ENCODE measurements around the gene TSNAX.
"Not testable (repeated sequence)": the region's sequence is repeated elsewhere in the genome, so short reads cannot be mapped to it uniquely, and the experiment has no call there.

TSNAX gene

GRCh38 chr1:231500666-231501065 lies 27.8 kb upstream of the TSNAX start:
- H3K4me3 Mint-ChIP-seq = no peak overlapping the region
- H3K27me3 Mint-ChIP-seq = peaks cover 28% of the 10 kb centered on the region
- DNase-seq (ENCODE audit: low spot score in 2 of 2) (no peak), ATAC-seq (replicated peaks; ENCODE audit: extremely low read depth, poor library complexity, severe bottlenecking) (no peak)
- no peaks in the 10 kb centered on the region for H3K36me3 Mint-ChIP-seq (ENCODE audit: insufficient read depth)
- no peak overlapping the region for H3K27ac Mint-ChIP-seq (ENCODE audit: low read depth)
- H3K4me1 Mint-ChIP-seq = no peaks in the 10 kb centered on the region
- H3K9me3 Mint-ChIP-seq = peaks cover 10% of the 10 kb centered on the region

GRCh38 chr1:231503168-231503567 lies 25.3 kb upstream of the TSNAX start:
- not testable (repeated sequence) for H3K9me3 Mint-ChIP-seq; ATAC-seq (replicated peaks; ENCODE audit: extremely low read depth, poor library complexity, severe bottlenecking); H3K4me3 Mint-ChIP-seq; DNase-seq (ENCODE audit: low spot score in 2 of 2); H3K4me1 Mint-ChIP-seq; H3K27ac Mint-ChIP-seq (ENCODE audit: low read depth); H3K36me3 Mint-ChIP-seq (ENCODE audit: insufficient read depth)
- H3K27me3 Mint-ChIP-seq = peaks cover 37% of the 10 kb centered on the region

GRCh38 chr1:231507476-231508355 lies 20.8 kb upstream of the TSNAX start:
- peaks cover 49% of the 10 kb centered on the region for H3K27me3 Mint-ChIP-seq
- no peak overlapping the region for H3K4me3 Mint-ChIP-seq
- no peaks in the 10 kb centered on the region for H3K9me3 Mint-ChIP-seq
- no peak for ATAC-seq (replicated peaks; ENCODE audit: extremely low read depth, poor library complexity, severe bottlenecking)
- peaks cover 3% of the 10 kb centered on the region for H3K36me3 Mint-ChIP-seq (ENCODE audit: insufficient read depth)
- no peaks in the 10 kb centered on the region for H3K4me1 Mint-ChIP-seq
- no peak for DNase-seq (ENCODE audit: low spot score in 2 of 2)
- no peak overlapping the region for H3K27ac Mint-ChIP-seq (ENCODE audit: low read depth)

GRCh38 chr1:231508497-231508896 lies 20.0 kb upstream of the TSNAX start:
- H3K27ac Mint-ChIP-seq (ENCODE audit: low read depth) = no peak overlapping the region
- no peak for ATAC-seq (replicated peaks; ENCODE audit: extremely low read depth, poor library complexity, severe bottlenecking)
- H3K27me3 Mint-ChIP-seq = peaks cover 43% of the 10 kb centered on the region
- no peaks in the 10 kb centered on the region for H3K9me3 Mint-ChIP-seq
- no peak overlapping the region for H3K4me3 Mint-ChIP-seq
- no peak for DNase-seq (ENCODE audit: low spot score in 2 of 2)
- no peaks in the 10 kb centered on the region for H3K4me1 Mint-ChIP-seq
- peaks cover 3% of the 10 kb centered on the region for H3K36me3 Mint-ChIP-seq (ENCODE audit: insufficient read depth)

- no peaks in the 10 kb centered on the region for H3K9me3 Mint-ChIP-seq
- no peak overlapping the region for H3K27ac Mint-ChIP-seq (ENCODE audit: low read depth)
- DNase-seq (ENCODE audit: low spot score in 2 of 2) (no peak), ATAC-seq (replicated peaks; ENCODE audit: extremely low read depth, poor library complexity, severe bottlenecking) (no peak)
- H3K36me3 Mint-ChIP-seq (ENCODE audit: insufficient read depth) = peaks cover 3% of the 10 kb centered on the region
- H3K4me3 Mint-ChIP-seq = no peak overlapping the region
- H3K4me1 Mint-ChIP-seq = no peaks in the 10 kb centered on the region
- H3K27me3 Mint-ChIP-seq = peaks cover 38% of the 10 kb centered on the region
Measured at GRCh38 chr1:231508941-231509340, 19.5 kb upstream of the TSNAX start.

DNA sequence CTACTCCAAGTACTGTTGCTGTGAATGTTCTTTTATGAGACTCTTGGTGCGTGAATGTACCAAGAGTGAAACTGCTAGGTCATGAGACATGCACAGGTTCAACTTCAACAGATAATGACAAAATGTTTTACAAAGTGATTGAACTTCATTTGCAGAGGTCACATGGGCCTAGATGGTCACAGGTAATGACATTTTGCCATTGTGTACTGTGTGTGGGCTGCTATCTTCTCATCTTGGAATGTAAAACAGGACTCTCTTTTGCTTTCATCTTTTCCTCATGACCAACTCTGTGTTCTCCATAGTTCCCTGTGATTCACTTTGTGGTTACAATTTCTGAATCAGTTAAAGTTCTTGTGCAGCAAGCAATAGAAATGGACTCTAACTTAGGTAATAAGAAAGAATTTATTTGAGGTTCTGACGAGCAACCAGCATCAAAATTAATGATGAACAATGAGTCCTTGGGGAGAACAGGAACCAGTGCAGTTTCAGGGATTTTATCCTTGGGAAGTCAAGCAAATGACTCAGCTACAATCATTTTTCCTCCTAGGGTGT lies 16.2 kb upstream of the TSNAX start:
- Mint-ChIP-seq H3K9me3 (no peaks in the 10 kb centered on the region), H3K4me3 (no peak overlapping the region), H3K27ac (ENCODE audit: low read depth) (no peak overlapping the region), H3K27me3 (peaks cover 29% of the 10 kb centered on the region), H3K4me1 (no peaks in the 10 kb centered on the region), H3K36me3 (ENCODE audit: insufficient read depth) (peaks cover 3% of the 10 kb centered on the region)
- DNase-seq (ENCODE audit: low spot score in 2 of 2) (no peak), ATAC-seq (replicated peaks; ENCODE audit: extremely low read depth, poor library complexity, severe bottlenecking) (no peak)

GRCh38 chr1:231515748-231516147 lies 12.7 kb upstream of the TSNAX start:
- Mint-ChIP-seq H3K9me3 (no peaks in the 10 kb centered on the region), H3K27ac (ENCODE audit: low read depth) (no peak overlapping the region), H3K4me3 (no peak overlapping the region), H3K27me3 (peaks cover 33% of the 10 kb centered on the region), H3K36me3 (ENCODE audit: insufficient read depth) (no peaks in the 10 kb centered on the region), H3K4me1 (no peaks in the 10 kb centered on the region)
- ATAC-seq (replicated peaks; ENCODE audit: extremely low read depth, poor library complexity, severe bottlenecking) (no peak), DNase-seq (ENCODE audit: low spot score in 2 of 2) (no peak)

GRCh38 chr1:231517076-231517475 lies 11.4 kb upstream of the TSNAX start:
- H3K4me3 Mint-ChIP-seq = no peak overlapping the region
- H3K36me3 Mint-ChIP-seq (ENCODE audit: insufficient read depth) = peaks cover under 1% of the 10 kb centered on the region
- DNase-seq (ENCODE audit: low spot score in 2 of 2) (no peak), ATAC-seq (replicated peaks; ENCODE audit: extremely low read depth, poor library complexity, severe bottlenecking) (no peak)
- no peaks in the 10 kb centered on the region for H3K9me3 Mint-ChIP-seq
- H3K4me1 Mint-ChIP-seq = no peaks in the 10 kb centered on the region
- no peak overlapping the region for H3K27ac Mint-ChIP-seq (ENCODE audit: low read depth)
- peaks cover 33% of the 10 kb centered on the region for H3K27me3 Mint-ChIP-seq

GRCh38 chr1:231518485-231519034 lies 9.9 kb upstream of the TSNAX start:
- peaks cover 33% of the 10 kb centered on the region for H3K27me3 Mint-ChIP-seq
- no peaks in the 10 kb centered on the region for H3K9me3 Mint-ChIP-seq
- ATAC-seq (replicated peaks; ENCODE audit: extremely low read depth, poor library complexity, severe bottlenecking) = no peak
- H3K27ac Mint-ChIP-seq (ENCODE audit: low read depth) = no peak overlapping the region
- H3K4me1 Mint-ChIP-seq = no peaks in the 10 kb centered on the region
- peaks cover 5% of the 10 kb centered on the region for H3K36me3 Mint-ChIP-seq (ENCODE audit: insufficient read depth)
- no peak for DNase-seq (ENCODE audit: low spot score in 2 of 2)
- H3K4me3 Mint-ChIP-seq = no peak overlapping the region

GRCh38 chr1:231519166-231519565 lies 9.3 kb upstream of the TSNAX start:
- DNase-seq (ENCODE audit: low spot score in 2 of 2) = no peak
- no peak overlapping the region for H3K27ac Mint-ChIP-seq (ENCODE audit: low read depth)
- H3K4me1 Mint-ChIP-seq = no peaks in the 10 kb centered on the region
- H3K36me3 Mint-ChIP-seq (ENCODE audit: insufficient read depth) = peaks cover 5% of the 10 kb centered on the region
- no peaks in the 10 kb centered on the region for H3K9me3 Mint-ChIP-seq
- peaks cover 33% of the 10 kb centered on the region for H3K27me3 Mint-ChIP-seq
- H3K4me3 Mint-ChIP-seq = no peak overlapping the region
- ATAC-seq (replicated peaks; ENCODE audit: extremely low read depth, poor library complexity, severe bottlenecking) = no peak

GRCh38 chr1:231522038-231522437 lies 6.4 kb upstream of the TSNAX start:
- Mint-ChIP-seq H3K4me1 (no peaks in the 10 kb centered on the region), H3K36me3 (ENCODE audit: insufficient read depth) (peaks cover 5% of the 10 kb centered on the region), H3K27me3 (peaks cover 17% of the 10 kb centered on the region), H3K4me3 (no peak overlapping the region), H3K9me3 (no peaks in the 10 kb centered on the region), H3K27ac (ENCODE audit: low read depth) (no peak overlapping the region)
- ATAC-seq (replicated peaks; ENCODE audit: extremely low read depth, poor library complexity, severe bottlenecking) (no peak), DNase-seq (ENCODE audit: low spot score in 2 of 2) (no peak)

GRCh38 chr1:231522931-231523642 lies 5.4 kb upstream of the TSNAX start:
- H3K9me3 Mint-ChIP-seq = no peaks in the 10 kb centered on the region
- ATAC-seq (replicated peaks; ENCODE audit: extremely low read depth, poor library complexity, severe bottlenecking) (no peak), DNase-seq (ENCODE audit: low spot score in 2 of 2) (no peak)
- peaks cover 5% of the 10 kb centered on the region for H3K36me3 Mint-ChIP-seq (ENCODE audit: insufficient read depth)
- no peak overlapping the region for H3K27ac Mint-ChIP-seq (ENCODE audit: low read depth)
- H3K4me3 Mint-ChIP-seq = no peak overlapping the region
- peaks cover 7% of the 10 kb centered on the region for H3K27me3 Mint-ChIP-seq
- peaks cover 8% of the 10 kb centered on the region for H3K4me1 Mint-ChIP-seq
